WTC11 (cell line): ENCODE results near the gene FAT2. TPM values are rescaled to one million over a fixed set of nuclear protein-coding genes. Genes with fewer than 3 reads are reported as not detected.

ENCODE experiments used
- ATAC-seq: fragments of 200-7000 bp; cut with Tn5 transposase; 2 replicates; pipeline ENCODE4 v1.10.0; 2021; ENCODE audit warnings: mild to moderate bottlenecking, moderate library complexity
- CTCF ChIA-PET: fragments of 300-600 bp; sonication (Branson Sonifier 250); formaldehyde crosslinking; loops from one replicate; lab custom pipeline; 2021; ENCODE audit warnings: antibody characterized with exemption; lab: Charles Lee
- POLR2A ChIA-PET: fragments of 350-600 bp; sonication (Branson Sonifier 250); formaldehyde crosslinking; loops from one replicate; lab custom pipeline; 2021; ENCODE audit warnings: antibody characterized with exemption; lab: Charles Lee
- DNase-seq: peaks from one replicate; pipeline ENCODE4 v3.0.0; 2021; ENCODE audit warnings: low spot score
- H3K27ac Mint-ChIP-seq: 2 replicates; pipeline ENCODE4 v1.8.0; 2021; ENCODE audit warnings: mixed read lengths
- H3K27me3 Mint-ChIP-seq: 2 replicates; pipeline ENCODE4 v1.8.0; 2021; ENCODE audit warnings: low read depth, mild to moderate bottlenecking, moderate library complexity, mixed read lengths
- H3K36me3 Mint-ChIP-seq: 2 replicates; pipeline ENCODE4 v1.8.0; 2021; ENCODE audit warnings: mixed read lengths
- H3K4me1 Mint-ChIP-seq: 2 replicates; pipeline ENCODE4 v1.8.0; 2022; ENCODE audit warnings: mixed read lengths
- H3K4me3 Mint-ChIP-seq: 2 replicates; pipeline ENCODE4 v1.8.0; 2021; ENCODE audit warnings: mild to moderate bottlenecking, moderate library complexity, mixed read lengths
- H3K9me3 Mint-ChIP-seq: 2 replicates; pipeline ENCODE4 v1.8.0; 2021; ENCODE audit warnings: mixed read lengths
- FOXJ3 ChIP-seq: sonication (generic); formaldehyde crosslinking; IDR thresholded peaks from 2 replicates; pipeline ENCODE4 v1.9.0; 2021; ENCODE audit warnings: missing genetic modification reagents, mild to moderate bottlenecking, borderline replicate concordance
- MXD4 ChIP-seq: fragments of 250-450 bp; sonication (Bioruptor Pico); IDR thresholded peaks from 2 replicates; pipeline ENCODE4 v1.8.0; 2021; ENCODE audit warnings: mild to moderate bottlenecking, moderate library complexity, borderline replicate concordance
- MYBL2 ChIP-seq: sonication (generic); formaldehyde crosslinking; IDR thresholded peaks from 2 replicates; pipeline ENCODE4 v1.8.1; 2023; ENCODE audit warnings: mild to moderate bottlenecking, moderate library complexity, missing genetic modification reagents
- NFE2L1 ChIP-seq: sonication (generic); formaldehyde crosslinking; IDR thresholded peaks from 2 replicates; pipeline ENCODE4 v1.8.1; 2023; ENCODE audit warnings: missing genetic modification reagents
- NFYB ChIP-seq: sonication (generic); formaldehyde crosslinking; conservative IDR thresholded peaks from 2 replicates; pipeline ENCODE4 v1.8.0; 2022; ENCODE audit warnings: low read depth, missing genetic modification reagents
- OVOL2 ChIP-seq: fragments of 250-450 bp; sonication (Bioruptor Pico); IDR thresholded peaks from 2 replicates; pipeline ENCODE4 v1.9.0; 2021; ENCODE audit warnings: mild to moderate bottlenecking, borderline replicate concordance
- SMAD3 ChIP-seq: sonication (generic); formaldehyde crosslinking; IDR thresholded peaks from 2 replicates; pipeline ENCODE4 v1.8.0; 2022; ENCODE audit warnings: missing genetic modification reagents, mild to moderate bottlenecking, borderline replicate concordance
- SMAD4 ChIP-seq: sonication (generic); formaldehyde crosslinking; IDR thresholded peaks from 2 replicates; pipeline ENCODE4 v1.8.0; 2022; ENCODE audit warnings: mild to moderate bottlenecking, missing genetic modification reagents
- SOX15 ChIP-seq: fragments of 250-450 bp; sonication (Bioruptor Pico); IDR thresholded peaks from 2 replicates; pipeline ENCODE4 v1.9.0; 2021; ENCODE audit warnings: mild to moderate bottlenecking
- STAT6 ChIP-seq: sonication (generic); formaldehyde crosslinking; conservative IDR thresholded peaks from 2 replicates; pipeline ENCODE4 v1.8.1; 2023; ENCODE audit warnings: mild to moderate bottlenecking, low read depth, missing genetic modification reagents, moderate library complexity
- ZBTB43 ChIP-seq: sonication (generic); formaldehyde crosslinking; IDR thresholded peaks from 2 replicates; pipeline ENCODE4 v1.8.1; 2023; ENCODE audit warnings: mild to moderate bottlenecking, missing genetic modification reagents
- ZNF138 ChIP-seq: sonication (generic); formaldehyde crosslinking; conservative IDR thresholded peaks from 2 replicates; pipeline ENCODE4 v1.8.1; 2022; ENCODE audit warnings: mild to moderate bottlenecking, moderate library complexity, missing genetic modification reagents
- ZNF219 ChIP-seq: sonication (generic); formaldehyde crosslinking; IDR thresholded peaks from 2 replicates; pipeline ENCODE4 v1.8.0; 2023; ENCODE audit warnings: missing genetic modification reagents, mild to moderate bottlenecking, borderline replicate concordance
- ZNF425 ChIP-seq: fragments of 250-450 bp; sonication (Bioruptor Pico); conservative IDR thresholded peaks from 2 replicates; pipeline ENCODE4 v1.9.0; 2021; ENCODE audit warnings: mild to moderate bottlenecking
- total RNA-seq: library from RNA; stranded (reverse); gene quantifications from 3 replicates; pipeline ENCODE4 v1.2.3, GENCODE V29; 2021
- TF ChIP-seq, protein P1 (sequence below): sonication (generic); formaldehyde crosslinking; IDR thresholded peaks from 2 replicates; pipeline ENCODE4 v1.8.0; 2023; ENCODE audit warnings: missing genetic modification reagents, mild to moderate bottlenecking, borderline replicate concordance
- TF ChIP-seq, protein P2 (sequence below): sonication (generic); formaldehyde crosslinking; conservative IDR thresholded peaks from 2 replicates; pipeline ENCODE4 v1.8.1; 2022; ENCODE audit warnings: mild to moderate bottlenecking, missing genetic modification reagents
- TF ChIP-seq, protein P3 (sequence below): fragments of 250-450 bp; sonication (Bioruptor Pico); IDR thresholded peaks from 2 replicates; pipeline ENCODE4 v1.8.0; 2021; ENCODE audit warnings: mild to moderate bottlenecking

FAT2 gene
- total RNA-seq, 1 experiment from 2014 or later = 0.26 TPM

DNA sequence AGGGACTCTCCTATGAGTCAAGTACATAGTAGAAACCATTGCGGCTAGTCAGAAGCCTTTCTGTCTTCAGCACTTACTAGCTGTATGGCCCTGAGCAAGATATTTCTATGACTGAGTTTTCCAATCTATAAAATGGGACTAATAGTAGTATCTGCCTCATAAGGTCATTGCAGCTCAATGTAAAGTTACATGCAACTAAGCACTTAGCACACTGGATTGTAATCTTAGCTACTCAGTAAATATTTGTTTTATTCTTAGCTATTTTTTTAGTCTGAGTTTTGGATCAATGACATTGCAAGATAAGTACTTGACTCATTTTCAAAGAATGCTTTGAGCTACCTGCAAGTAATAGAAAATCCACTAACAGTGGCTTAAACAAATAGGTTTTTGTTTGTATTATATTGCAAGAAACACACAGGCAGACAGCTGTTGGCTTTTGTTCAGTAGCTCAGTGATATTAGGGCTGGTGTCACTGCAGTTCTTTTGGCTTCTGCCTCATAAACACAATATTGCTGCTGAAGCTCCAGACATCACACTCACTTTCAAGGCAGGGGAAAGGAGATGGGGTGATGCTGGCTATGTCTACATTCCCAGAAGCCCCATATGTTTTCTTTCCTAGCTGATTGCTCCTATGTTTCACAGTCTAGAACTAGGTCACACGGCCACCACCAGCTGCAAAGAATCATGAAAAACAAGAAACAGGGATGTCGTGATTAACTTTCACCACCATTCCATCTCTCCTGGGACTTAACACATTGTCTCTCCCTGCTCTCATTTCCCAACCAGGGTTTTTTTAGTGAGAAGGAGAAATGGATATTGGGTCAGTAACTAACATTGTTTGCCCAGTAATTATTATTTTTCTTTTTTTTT is 26.9 kb upstream of the FAT2 start (continued):
- TF ChIP-seq ZBTB43 (CRISPR knock-in tag) = no peak
- no peak for TF ChIP-seq SMAD4 (CRISPR knock-in tag)
- TF ChIP-seq, all 79 proteins: peak for 2

- Mint-ChIP-seq H3K9me3 (peaks cover 4% of the 10 kb centered on the region; the same call in 1 of the 2 replicates), H3K36me3 (no peaks in the 10 kb centered on the region), H3K27me3 (no peaks in the 10 kb centered on the region; the same call in 1 of the 2 replicates), H3K4me3 (no peak overlapping the region), H3K27ac (no peak overlapping the region), H3K4me1 (peaks cover 38% of the 10 kb centered on the region)
- no peak for ATAC-seq
- ChIA-PET CTCF (interaction anchor here (0.7 to 1.4 kb wide), 3 partner anchors 35 to 94 kb away, joined by 3 to 5 read pairs (median 4); no protein-coding TSS in a partner anchor), POLR2A (no interaction called here)
- DNase-seq = no peak
- TF ChIP-seq, protein P1, sequence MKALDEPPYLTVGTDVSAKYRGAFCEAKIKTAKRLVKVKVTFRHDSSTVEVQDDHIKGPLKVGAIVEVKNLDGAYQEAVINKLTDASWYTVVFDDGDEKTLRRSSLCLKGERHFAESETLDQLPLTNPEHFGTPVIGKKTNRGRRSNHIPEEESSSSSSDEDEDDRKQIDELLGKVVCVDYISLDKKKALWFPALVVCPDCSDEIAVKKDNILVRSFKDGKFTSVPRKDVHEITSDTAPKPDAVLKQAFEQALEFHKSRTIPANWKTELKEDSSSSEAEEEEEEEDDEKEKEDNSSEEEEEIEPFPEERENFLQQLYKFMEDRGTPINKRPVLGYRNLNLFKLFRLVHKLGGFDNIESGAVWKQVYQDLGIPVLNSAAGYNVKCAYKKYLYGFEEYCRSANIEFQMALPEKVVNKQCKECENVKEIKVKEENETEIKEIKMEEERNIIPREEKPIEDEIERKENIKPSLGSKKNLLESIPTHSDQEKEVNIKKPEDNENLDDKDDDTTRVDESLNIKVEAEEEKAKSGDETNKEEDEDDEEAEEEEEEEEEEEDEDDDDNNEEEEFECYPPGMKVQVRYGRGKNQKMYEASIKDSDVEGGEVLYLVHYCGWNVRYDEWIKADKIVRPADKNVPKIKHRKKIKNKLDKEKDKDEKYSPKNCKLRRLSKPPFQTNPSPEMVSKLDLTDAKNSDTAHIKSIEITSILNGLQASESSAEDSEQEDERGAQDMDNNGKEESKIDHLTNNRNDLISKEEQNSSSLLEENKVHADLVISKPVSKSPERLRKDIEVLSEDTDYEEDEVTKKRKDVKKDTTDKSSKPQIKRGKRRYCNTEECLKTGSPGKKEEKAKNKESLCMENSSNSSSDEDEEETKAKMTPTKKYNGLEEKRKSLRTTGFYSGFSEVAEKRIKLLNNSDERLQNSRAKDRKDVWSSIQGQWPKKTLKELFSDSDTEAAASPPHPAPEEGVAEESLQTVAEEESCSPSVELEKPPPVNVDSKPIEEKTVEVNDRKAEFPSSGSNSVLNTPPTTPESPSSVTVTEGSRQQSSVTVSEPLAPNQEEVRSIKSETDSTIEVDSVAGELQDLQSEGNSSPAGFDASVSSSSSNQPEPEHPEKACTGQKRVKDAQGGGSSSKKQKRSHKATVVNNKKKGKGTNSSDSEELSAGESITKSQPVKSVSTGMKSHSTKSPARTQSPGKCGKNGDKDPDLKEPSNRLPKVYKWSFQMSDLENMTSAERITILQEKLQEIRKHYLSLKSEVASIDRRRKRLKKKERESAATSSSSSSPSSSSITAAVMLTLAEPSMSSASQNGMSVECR (CRISPR knock-in tag) = no peak
- TF ChIP-seq ZNF425 (CRISPR knock-in tag) (no peak), NFYB (CRISPR knock-in tag) (no peak), ZNF138 (CRISPR knock-in tag) (no peak), SOX15 (CRISPR knock-in tag) (no peak), NFE2L1 (CRISPR knock-in tag) (no peak), OVOL2 (CRISPR knock-in tag) (no peak), FOXJ3 (no peak), MYBL2 (no peak), MXD4 (CRISPR knock-in tag) (no peak), STAT6 (CRISPR knock-in tag) (no peak), SMAD3 (no peak), ZNF219 (CRISPR knock-in tag) (no peak)
- TF ChIP-seq, protein P2, sequence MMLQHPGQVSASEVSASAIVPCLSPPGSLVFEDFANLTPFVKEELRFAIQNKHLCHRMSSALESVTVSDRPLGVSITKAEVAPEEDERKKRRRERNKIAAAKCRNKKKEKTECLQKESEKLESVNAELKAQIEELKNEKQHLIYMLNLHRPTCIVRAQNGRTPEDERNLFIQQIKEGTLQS = no peak
- TF ChIP-seq, protein P3, sequence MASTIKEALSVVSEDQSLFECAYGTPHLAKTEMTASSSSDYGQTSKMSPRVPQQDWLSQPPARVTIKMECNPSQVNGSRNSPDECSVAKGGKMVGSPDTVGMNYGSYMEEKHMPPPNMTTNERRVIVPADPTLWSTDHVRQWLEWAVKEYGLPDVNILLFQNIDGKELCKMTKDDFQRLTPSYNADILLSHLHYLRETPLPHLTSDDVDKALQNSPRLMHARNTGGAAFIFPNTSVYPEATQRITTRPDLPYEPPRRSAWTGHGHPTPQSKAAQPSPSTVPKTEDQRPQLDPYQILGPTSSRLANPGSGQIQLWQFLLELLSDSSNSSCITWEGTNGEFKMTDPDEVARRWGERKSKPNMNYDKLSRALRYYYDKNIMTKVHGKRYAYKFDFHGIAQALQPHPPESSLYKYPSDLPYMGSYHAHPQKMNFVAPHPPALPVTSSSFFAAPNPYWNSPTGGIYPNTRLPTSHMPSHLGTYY (CRISPR knock-in tag) = no peak
These were observed 26.3 kb upstream of the FAT2 start for GRCh38 chr5:151617383-151617840.
